Brain microvascular endothelial cell (primary cell): ENCODE measurements around the gene BCAR3.

ENCODE experiments used
- DNase-seq: peaks from one replicate; pipeline ENCODE4 v3.0.0-alpha.2; 2020
- H3K27ac ChIP-seq: fragments of 250-450 bp; sonication (Bioruptor Pico); 2 replicates; pipeline ENCODE4 v1.5.1; 2020; ENCODE audit warnings: mild to moderate bottlenecking, moderate library complexity
- H3K27me3 ChIP-seq: fragments of 250-450 bp; sonication (Bioruptor Pico); replicated peaks from 2 replicates; pipeline ENCODE4 v1.5.1; 2020; ENCODE audit warnings: mild to moderate bottlenecking
- H3K36me3 ChIP-seq: fragments of 250-450 bp; sonication (Bioruptor Pico); replicated peaks from 2 replicates; pipeline ENCODE4 v1.5.1; 2020; ENCODE audit warnings: mild to moderate bottlenecking
- H3K4me3 ChIP-seq: 2 replicates; pipeline ENCODE4 v1.5.1; 2011; ENCODE audit warnings: low read depth, mild to moderate bottlenecking, control low read depth, low read length, moderate library complexity
- in situ Hi-C: cut with HindIII; loops from 2 replicates; pipeline ENCODE4 v1.10.0; 2017; ENCODE audit warnings: low sequenced_read_pairs, low pct_ligation_motif_present
- TF ChIP-seq, protein P1 (sequence below): IDR thresholded peaks from 2 replicates; pipeline ENCODE4 v1.5.1; 2011; ENCODE audit warnings: low read depth, mild to moderate bottlenecking, moderate library complexity, low read length, control low read depth, inconsistent platforms; ENCODE audit errors: missing control alignments

BCAR3 gene

DNA sequence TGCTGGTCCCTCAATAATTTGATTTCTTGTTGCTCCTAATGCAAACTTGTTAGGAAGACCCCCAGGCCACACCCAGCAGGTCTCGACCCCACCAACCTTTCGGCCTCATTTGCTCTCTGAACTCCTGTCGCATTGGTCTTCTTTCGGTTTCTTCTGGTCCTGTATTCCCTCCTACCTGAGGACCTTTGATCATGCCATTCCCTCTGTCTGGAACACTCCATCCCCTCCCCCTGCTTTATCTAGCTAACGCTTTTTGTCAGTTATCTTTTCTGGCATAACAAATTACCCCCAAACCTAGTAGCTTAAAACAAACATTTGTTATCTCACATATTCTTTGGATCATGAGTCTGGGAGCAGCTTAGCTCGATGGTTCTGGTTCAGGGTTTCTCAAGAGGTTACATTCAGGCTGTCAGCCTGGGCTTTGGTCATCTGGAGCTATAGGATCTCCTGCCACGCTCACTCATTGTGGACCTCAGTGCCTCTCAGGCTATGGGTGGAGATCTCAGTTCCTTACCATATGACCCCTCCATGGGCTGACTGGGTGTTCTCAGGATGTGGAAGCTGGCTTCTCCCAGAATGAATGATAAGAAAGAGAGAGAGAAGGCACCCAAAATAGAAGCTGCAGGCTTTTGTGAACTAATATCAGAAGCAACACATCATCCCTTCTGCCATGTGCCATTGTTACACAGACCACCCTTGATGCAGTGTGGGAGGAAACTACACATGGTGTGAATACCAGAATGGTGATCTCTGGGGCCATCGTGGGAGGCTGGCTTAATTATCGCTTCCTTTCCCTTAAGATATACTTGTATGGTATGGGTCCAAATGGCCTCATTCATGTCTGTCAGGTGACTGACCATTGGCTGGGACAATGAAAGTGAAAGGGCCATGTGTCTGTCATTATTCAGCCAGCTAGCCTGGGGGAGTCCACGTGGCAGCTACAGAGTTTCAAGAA, 29.1 kb upstream of the BCAR3 start:
- Histone ChIP-seq H3K4me3 (no peak overlapping the region), H3K27ac (no peak overlapping the region), H3K36me3 (no peaks in the 10 kb centered on the region), H3K27me3 (no peaks in the 10 kb centered on the region)
- in situ Hi-C loops: no loop called here
- TF ChIP-seq, protein P1, sequence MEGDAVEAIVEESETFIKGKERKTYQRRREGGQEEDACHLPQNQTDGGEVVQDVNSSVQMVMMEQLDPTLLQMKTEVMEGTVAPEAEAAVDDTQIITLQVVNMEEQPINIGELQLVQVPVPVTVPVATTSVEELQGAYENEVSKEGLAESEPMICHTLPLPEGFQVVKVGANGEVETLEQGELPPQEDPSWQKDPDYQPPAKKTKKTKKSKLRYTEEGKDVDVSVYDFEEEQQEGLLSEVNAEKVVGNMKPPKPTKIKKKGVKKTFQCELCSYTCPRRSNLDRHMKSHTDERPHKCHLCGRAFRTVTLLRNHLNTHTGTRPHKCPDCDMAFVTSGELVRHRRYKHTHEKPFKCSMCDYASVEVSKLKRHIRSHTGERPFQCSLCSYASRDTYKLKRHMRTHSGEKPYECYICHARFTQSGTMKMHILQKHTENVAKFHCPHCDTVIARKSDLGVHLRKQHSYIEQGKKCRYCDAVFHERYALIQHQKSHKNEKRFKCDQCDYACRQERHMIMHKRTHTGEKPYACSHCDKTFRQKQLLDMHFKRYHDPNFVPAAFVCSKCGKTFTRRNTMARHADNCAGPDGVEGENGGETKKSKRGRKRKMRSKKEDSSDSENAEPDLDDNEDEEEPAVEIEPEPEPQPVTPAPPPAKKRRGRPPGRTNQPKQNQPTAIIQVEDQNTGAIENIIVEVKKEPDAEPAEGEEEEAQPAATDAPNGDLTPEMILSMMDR: no peak
- DNase-seq: no peak

DNA sequence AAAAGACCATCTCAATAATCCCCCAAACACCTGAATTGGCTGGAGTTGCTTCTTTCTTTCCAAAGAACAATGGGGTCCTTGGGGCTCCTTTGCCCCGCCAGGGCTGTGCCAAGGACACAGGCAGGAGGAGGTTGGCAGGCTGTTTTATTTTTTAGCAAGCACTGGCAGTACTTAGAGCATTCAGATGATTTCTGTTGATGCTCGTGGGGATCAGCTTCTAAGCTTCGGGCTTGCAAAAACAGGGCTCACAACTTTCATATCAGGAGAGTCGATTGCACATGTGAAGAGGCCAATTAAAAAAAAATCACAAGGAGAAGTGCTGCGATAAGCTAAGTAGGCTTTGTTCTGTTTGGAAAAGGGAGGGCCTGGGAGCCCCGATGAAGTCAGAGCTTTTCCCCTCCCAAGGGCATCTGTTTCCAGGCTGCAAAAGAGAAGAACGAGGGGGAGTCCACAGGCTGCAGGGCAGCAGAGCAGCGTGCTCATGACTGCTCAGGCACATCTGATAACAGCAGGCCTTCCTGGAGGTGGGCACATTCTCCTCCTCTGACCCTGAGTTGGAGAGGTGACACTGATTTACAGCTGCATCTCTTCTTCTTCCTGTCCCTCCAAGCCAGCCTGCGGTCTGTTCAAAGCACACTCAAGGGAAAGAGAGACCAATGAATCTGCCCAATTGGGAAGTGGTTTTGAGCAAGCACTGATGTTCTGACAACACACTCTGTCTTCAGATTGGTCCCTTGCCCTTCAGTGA, 27.3 kb upstream of the BCAR3 start:
- Histone ChIP-seq H3K27ac (no peak overlapping the region), H3K27me3 (no peaks in the 10 kb centered on the region), H3K4me3 (no peak overlapping the region), H3K36me3 (no peaks in the 10 kb centered on the region)
- no peak for DNase-seq
- TF ChIP-seq, protein P1: no peak
- in situ Hi-C loops: no loop called here

- in situ Hi-C loops: no loop called here
- Histone ChIP-seq H3K4me3 (no peak overlapping the region), H3K36me3 (no peaks in the 10 kb centered on the region), H3K27ac (no peak overlapping the region), H3K27me3 (no peaks in the 10 kb centered on the region)
- TF ChIP-seq, protein P1: no peak
- DNase-seq: no peak
Measured at GRCh38 chr1:93707956-93708355, 26.3 kb upstream of the BCAR3 start.

DNA sequence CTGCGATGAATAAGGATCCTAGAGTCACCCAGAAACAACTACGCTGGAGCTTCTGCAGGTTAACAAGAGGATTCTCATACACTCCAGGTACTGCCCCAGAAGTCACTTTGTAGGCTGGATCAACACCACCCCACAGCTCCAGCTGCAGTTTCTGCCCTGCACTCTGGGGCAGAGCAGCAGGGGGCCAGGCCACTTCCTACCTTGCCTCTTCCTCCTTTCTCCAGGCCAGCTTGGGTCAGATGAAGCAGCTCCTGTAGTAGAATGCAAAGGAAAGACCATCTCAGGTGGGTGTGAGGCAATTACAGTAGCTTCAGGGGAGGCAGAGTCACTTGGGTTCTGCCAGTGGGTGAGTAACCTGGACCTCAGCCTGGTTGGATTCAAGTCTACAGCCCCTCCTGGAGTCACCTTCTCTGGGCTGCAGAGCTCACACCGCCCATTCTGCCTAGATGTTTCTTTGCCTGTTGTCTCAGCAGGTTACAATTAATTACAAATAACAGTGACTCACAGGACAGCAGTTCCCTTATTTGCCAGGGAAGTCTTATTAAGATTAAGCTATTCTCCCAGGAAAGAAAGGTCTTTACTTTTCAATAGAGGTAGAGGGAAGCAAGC, 24.4 kb upstream of the BCAR3 start:
- no peaks in the 10 kb centered on the region for H3K27me3 ChIP-seq
- TF ChIP-seq, protein P1: no peak
- H3K4me3 ChIP-seq: no peak overlapping the region
- no peak overlapping the region for H3K27ac ChIP-seq
- in situ Hi-C loops: no loop called here
- H3K36me3 ChIP-seq: no peaks in the 10 kb centered on the region
- no peak for DNase-seq

DNA sequence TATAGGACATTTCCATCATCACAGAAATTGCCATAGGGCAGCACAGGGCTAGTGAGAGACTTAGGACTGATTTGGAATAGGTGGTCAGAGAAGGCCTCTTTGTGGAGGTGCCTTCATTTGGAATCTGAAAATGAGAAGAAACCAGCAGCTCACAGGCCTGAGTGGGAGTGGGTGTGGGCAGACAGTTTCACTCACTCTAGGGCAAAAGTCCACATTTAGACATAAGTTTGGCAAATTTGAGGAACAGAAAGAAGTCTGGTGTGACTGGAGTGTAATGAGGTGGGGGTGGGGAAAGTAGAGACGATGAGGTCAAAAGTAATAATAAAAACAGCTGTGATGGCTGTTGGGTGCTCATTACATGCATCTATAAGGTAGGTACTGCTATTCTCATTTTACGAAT, 22.4 kb upstream of the BCAR3 start:
- Histone ChIP-seq H3K27ac (no peak overlapping the region), H3K36me3 (no peaks in the 10 kb centered on the region), H3K4me3 (no peak overlapping the region), H3K27me3 (no peaks in the 10 kb centered on the region)
- TF ChIP-seq, protein P1: no peak
- in situ Hi-C loops: no loop called here
- no peak for DNase-seq
